ENCODE results near the gene NDUFS2.
"Not testable (repeated sequence)": the region's sequence is repeated elsewhere in the genome, so short reads cannot be mapped to it uniquely, and the experiment has no call there.

NDUFS2 gene

GRCh38 chr1:161255302-161255701, 53.1 kb downstream of the NDUFS2 start:
- not testable (repeated sequence) for DNase-seq (ENCODE audit: low spot score)

GRCh38 chr1:161255955-161256520, 53.9 kb downstream of the NDUFS2 start:
- DNase-seq (ENCODE audit: low spot score) = not testable (repeated sequence)

GRCh38 chr1:161257109-161257508, 54.9 kb downstream of the NDUFS2 start:
- not testable (repeated sequence) for DNase-seq (ENCODE audit: low spot score)

GRCh38 chr1:161258439-161259344, 56.5 kb downstream of the NDUFS2 start, which contains the start of gene PCP4L1:
Gene PCP4L1 (plus strand): TSS chr1:161258745. CDS start chr1:161258975, 230 bp downstream.
- DNase-seq (ENCODE audit: low spot score) = peak; percentile 72

- DNase-seq (ENCODE audit: low spot score) = no peak
Measured at GRCh38 chr1:161259345-161259702, 57.2 kb downstream of the NDUFS2 start.

GRCh38 chr1:161259765-161260164, 57.6 kb downstream of the NDUFS2 start:
- DNase-seq (ENCODE audit: low spot score) = no peak

GRCh38 chr1:161260376-161261260, 58.5 kb downstream of the NDUFS2 start:
- DNase-seq (ENCODE audit: low spot score) = no peak

GRCh38 chr1:161261261-161262235, 59.4 kb downstream of the NDUFS2 start:
- DNase-seq (ENCODE audit: low spot score) = no peak
